VCaP (cell line): ENCODE data around the gene CTNNA3.

Experiments
- H3K27ac ChIP-seq: fragments of 450-650 bp; 2 replicates; pipeline ENCODE4 v1.5.1; 2017
- TF ChIP-seq, protein P1 (sequence below): fragments of 450-650 bp; conservative IDR thresholded peaks from 2 replicates; pipeline ENCODE4 v1.5.1; 2017; ENCODE audit warnings: mild to moderate bottlenecking, moderate library complexity

CTNNA3 gene

GRCh38 chr10:67386260-67386659 is 309.7 kb downstream of the CTNNA3 start:
- no peak overlapping the region for H3K27ac ChIP-seq
- TF ChIP-seq, protein P1, sequence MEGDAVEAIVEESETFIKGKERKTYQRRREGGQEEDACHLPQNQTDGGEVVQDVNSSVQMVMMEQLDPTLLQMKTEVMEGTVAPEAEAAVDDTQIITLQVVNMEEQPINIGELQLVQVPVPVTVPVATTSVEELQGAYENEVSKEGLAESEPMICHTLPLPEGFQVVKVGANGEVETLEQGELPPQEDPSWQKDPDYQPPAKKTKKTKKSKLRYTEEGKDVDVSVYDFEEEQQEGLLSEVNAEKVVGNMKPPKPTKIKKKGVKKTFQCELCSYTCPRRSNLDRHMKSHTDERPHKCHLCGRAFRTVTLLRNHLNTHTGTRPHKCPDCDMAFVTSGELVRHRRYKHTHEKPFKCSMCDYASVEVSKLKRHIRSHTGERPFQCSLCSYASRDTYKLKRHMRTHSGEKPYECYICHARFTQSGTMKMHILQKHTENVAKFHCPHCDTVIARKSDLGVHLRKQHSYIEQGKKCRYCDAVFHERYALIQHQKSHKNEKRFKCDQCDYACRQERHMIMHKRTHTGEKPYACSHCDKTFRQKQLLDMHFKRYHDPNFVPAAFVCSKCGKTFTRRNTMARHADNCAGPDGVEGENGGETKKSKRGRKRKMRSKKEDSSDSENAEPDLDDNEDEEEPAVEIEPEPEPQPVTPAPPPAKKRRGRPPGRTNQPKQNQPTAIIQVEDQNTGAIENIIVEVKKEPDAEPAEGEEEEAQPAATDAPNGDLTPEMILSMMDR, result no peak

- TF ChIP-seq, protein P1, result no peak
- H3K27ac ChIP-seq, result no peak overlapping the region
Measured at GRCh38 chr10:67385566-67385965, 310.4 kb downstream of the CTNNA3 start.

DNA sequence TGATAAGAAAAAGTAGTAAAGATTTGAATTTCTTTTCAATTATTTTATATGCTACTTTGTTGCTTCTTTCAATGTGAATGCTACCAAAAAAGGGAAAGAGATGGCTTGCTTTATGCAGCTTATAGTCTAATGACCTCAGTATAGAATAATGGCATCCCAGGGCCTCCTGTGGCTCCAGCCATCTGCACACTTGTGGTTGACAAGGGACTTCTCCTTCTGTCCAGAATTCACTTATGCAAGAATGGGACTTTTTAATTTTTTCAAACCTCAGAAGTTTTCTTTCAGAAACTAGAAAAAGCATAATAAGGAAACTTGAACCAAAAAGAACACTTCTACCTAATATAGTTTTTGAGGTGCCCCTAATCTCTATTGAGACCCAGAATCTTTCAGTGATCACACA is 310.9 kb downstream of the CTNNA3 start:
- no peak overlapping the region for H3K27ac ChIP-seq
- TF ChIP-seq, protein P1, result no peak

GRCh38 chr10:67331121-67331910 is 364.7 kb downstream of the CTNNA3 start:
- TF ChIP-seq, protein P1, result no peak
- no peak overlapping the region for H3K27ac ChIP-seq

DNA sequence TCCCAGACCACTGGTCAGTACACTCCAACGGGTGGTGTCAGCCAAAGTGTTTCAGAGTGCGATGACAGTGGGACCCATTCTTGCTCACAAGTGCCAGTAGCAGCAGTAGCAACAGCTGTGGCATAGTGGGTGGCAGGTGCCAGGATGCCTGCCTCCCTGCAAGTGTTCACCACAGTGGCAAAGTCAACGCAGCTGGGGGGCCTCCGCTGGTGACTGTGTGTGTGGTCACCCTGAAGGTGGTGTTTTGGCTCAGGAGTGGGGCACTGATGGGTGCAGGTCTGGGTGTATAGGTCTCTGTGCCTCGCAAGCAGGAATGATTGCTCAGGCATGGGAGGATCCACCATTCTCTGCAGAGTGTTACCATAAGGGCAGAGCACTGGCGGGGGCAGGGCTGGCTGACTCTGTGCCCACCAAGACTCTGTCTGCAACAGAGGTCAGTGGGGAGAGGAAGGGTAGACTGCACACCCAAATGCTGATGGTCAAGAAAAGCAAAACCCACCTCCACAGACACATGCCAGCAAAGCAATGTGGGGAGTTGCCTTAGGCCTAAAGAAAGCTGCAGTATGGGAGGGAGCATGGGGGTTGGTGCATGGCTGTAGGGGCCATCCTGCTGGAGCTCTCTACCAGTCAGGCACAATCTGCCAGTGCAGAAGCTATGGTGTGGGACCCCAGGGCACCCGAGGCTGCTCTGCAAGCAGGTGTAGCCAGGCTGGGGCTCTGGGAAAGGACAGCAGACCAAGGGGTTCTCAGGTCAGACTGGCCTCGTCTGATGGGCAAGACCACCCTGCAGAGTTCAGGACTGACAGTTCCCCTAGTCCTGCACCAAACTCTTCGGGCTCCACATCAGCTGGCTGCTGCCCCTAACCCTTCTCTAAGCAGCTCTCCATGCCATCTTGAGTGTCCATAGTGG is 368.1 kb downstream of the CTNNA3 start:
- TF ChIP-seq, protein P1, result no peak
- no peak overlapping the region for H3K27ac ChIP-seq

DNA sequence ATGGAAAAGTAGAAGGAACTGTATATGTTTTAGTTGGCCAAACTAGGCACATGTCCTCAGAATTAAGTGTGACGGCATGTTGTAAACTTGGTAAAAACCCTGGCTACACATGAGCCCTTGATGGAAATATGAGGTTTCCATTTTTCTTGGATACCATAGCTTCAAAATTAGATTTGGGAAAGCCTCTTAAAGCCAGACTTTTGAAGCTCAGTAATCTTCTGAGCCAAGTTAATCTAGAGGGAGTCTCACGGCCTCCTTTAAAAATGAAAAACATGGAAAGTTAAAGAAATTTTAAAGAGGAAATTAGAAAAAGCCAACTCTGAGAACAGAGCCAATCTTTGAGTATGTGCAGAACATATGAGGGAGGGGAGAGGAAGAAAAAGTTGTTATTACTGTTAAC is 376.0 kb downstream of the CTNNA3 start:
- TF ChIP-seq, protein P1, result no peak
- no peak overlapping the region for H3K27ac ChIP-seq

GRCh38 chr10:67308912-67309311 is 387.1 kb downstream of the CTNNA3 start:
- no peak overlapping the region for H3K27ac ChIP-seq
- TF ChIP-seq, protein P1, result no peak
